Measurements from ENCODE around the gene OAF.

OAF gene

GRCh38 chr11:120203626-120204025 lies 7.2 kb upstream of the OAF start:
- TF ChIP-seq CTCF (IDR thresholded peaks at IDR 0.05): no peak
- H3K27ac ChIP-seq: no peak overlapping the region

GRCh38 chr11:120205596-120206161 lies 5.2 kb upstream of the OAF start:
- no peak for DNase-seq (ENCODE audit: low spot score)
- Histone ChIP-seq H3K27ac (no peak overlapping the region), H3K4me3 (no peak overlapping the region)
- TF ChIP-seq CTCF (IDR thresholded peaks at IDR 0.05): no peak

More at GRCh38 chr11:120203626-120204025, 7.2 kb upstream of the OAF start:
- DNase-seq (ENCODE audit: low spot score): no peak
- H3K4me3 ChIP-seq: no peak overlapping the region

GRCh38 chr11:120207512-120207911 lies 3.3 kb upstream of the OAF start:
- H3K27ac ChIP-seq: peak overlapping the region in 1 of 2 donors; percentile 83
- DNase-seq (ENCODE audit: low spot score): no peak

GRCh38 chr11:120208001-120208441 lies 2.8 kb upstream of the OAF start:
- DNase-seq (ENCODE audit: low spot score): no peak

More at GRCh38 chr11:120207512-120207911, 3.3 kb upstream of the OAF start:
- no peak for TF ChIP-seq CTCF (IDR thresholded peaks at IDR 0.05)
- H3K4me3 ChIP-seq: no peak overlapping the region

GRCh38 chr11:120208777-120209176 lies 2.1 kb upstream of the OAF start:
- H3K27ac ChIP-seq: peak overlapping the region in 1 of 2 donors; percentile 83
- no peak overlapping the region for H3K4me3 ChIP-seq
- no peak for DNase-seq (ENCODE audit: low spot score)
- TF ChIP-seq CTCF (IDR thresholded peaks at IDR 0.05): no peak

More at GRCh38 chr11:120208001-120208441, 2.8 kb upstream of the OAF start:
- no peak for TF ChIP-seq CTCF (IDR thresholded peaks at IDR 0.05)
- Histone ChIP-seq H3K27ac (peak overlapping the region in 1 of 2 donors; percentile 83), H3K4me3 (no peak overlapping the region)

GRCh38 chr11:120209746-120210625 lies 846 bp upstream of the OAF start:
- no peak for TF ChIP-seq CTCF (IDR thresholded peaks at IDR 0.05)
- DNase-seq (ENCODE audit: low spot score): no peak
- Histone ChIP-seq H3K4me3 (peak overlapping the region; percentile 84), H3K27ac (peak overlapping the region; percentile 47 to 83)

Measured in coronary artery (tissue), 2 donors.